Fibroblast of pulmonary artery (primary cell): ENCODE results near the gene ANKS1B.

Experiments
- DNase-seq: peaks from one replicate; pipeline ENCODE4 v3.0.0-alpha.2; 2010; ENCODE audit warnings: low read depth
- H3K4me3 ChIP-seq: replicated peaks from 2 replicates; pipeline ENCODE4 v1.5.1; 2011; ENCODE audit warnings: low read depth, mild to moderate bottlenecking, control low read depth, low read length, moderate library complexity
- TF ChIP-seq, protein P1 (sequence below): IDR thresholded peaks from 2 replicates; pipeline ENCODE4 v1.5.1; 2011; ENCODE audit warnings: mild to moderate bottlenecking, control low read depth, low read length, inconsistent platforms; ENCODE audit errors: missing control alignments

Gene ANKS1B

DNA sequence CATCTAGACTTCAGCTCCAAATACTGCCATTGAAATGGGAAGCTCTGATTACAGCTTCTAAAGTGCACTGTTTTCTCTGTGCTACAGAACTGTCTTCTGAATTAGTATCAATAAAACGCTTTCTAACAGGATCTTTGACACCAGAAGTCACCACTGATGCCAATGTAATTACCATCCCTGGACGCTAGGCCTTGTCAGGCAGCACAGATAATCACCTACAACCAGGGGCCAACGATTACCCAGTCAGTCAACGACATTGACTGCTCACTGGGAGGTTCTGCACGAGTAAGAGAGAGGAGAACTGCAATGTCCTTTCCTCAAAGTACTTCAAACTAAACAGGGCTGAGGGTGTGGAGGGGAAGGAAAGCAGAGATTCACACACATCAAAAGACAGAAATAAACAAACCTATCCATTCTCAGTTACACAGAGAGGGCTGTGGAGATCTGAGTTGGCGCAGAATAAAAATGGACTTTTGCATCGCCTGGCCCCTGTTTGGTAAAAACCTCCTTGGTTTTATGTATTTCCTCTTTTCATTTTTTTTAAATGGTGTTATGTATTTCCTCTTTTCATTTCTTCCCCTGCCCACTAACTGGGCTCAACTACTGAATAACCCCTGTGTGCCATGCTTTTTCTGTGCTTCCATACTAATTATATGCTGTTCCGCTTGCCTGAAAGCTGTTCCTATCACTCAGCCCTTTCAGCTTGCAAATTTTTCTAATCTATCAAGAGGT is 847.4 kb downstream of the ANKS1B start:
- TF ChIP-seq, protein P1, sequence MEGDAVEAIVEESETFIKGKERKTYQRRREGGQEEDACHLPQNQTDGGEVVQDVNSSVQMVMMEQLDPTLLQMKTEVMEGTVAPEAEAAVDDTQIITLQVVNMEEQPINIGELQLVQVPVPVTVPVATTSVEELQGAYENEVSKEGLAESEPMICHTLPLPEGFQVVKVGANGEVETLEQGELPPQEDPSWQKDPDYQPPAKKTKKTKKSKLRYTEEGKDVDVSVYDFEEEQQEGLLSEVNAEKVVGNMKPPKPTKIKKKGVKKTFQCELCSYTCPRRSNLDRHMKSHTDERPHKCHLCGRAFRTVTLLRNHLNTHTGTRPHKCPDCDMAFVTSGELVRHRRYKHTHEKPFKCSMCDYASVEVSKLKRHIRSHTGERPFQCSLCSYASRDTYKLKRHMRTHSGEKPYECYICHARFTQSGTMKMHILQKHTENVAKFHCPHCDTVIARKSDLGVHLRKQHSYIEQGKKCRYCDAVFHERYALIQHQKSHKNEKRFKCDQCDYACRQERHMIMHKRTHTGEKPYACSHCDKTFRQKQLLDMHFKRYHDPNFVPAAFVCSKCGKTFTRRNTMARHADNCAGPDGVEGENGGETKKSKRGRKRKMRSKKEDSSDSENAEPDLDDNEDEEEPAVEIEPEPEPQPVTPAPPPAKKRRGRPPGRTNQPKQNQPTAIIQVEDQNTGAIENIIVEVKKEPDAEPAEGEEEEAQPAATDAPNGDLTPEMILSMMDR: no peak
- DNase-seq: no peak
- H3K4me3 ChIP-seq: no peak overlapping the region

DNA sequence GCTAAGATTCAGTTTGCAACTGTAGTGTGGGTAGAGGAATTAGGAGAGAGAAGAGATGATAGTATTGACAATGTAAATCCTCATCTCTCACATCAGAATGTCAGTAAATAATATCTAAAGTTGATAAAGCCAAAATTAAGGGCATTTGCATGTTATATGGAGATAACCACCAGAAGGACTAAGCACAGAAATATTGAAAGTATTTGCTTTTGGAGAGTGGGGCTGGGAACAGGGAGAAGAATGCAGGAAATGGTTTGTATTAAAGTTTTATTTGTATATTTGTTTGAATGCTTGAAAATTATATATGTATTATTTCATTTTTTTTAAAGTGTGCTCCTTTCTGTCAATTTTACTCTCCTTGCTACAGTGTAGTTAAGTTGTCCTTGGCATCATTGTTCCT is 848.2 kb downstream of the ANKS1B start:
- no peak for DNase-seq
- TF ChIP-seq, protein P1: no peak
- no peak overlapping the region for H3K4me3 ChIP-seq

DNA sequence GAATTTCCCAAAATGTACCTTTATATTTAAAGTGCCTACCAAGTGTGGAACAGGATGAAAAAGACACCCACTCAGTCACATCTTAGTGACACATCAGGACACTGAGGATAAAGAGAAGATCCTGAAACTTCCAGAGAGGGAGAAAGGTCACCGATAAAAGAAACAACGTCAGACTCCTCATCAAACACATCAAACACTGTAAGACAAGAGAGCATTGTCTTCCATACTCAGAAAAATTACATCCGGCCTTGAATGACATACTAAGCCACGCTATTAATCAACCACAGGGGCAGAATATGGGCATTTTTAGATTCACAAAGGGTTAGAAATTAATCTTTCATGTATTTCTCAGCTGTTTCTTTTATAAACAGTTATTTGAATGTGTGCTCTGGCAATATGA is 849.4 kb downstream of the ANKS1B start:
- H3K4me3 ChIP-seq: no peak overlapping the region
- TF ChIP-seq, protein P1: no peak
- no peak for DNase-seq

- TF ChIP-seq, protein P1: no peak
Observed at GRCh38 chr12:99133401-99133800, 851.3 kb downstream of the ANKS1B start.

DNA sequence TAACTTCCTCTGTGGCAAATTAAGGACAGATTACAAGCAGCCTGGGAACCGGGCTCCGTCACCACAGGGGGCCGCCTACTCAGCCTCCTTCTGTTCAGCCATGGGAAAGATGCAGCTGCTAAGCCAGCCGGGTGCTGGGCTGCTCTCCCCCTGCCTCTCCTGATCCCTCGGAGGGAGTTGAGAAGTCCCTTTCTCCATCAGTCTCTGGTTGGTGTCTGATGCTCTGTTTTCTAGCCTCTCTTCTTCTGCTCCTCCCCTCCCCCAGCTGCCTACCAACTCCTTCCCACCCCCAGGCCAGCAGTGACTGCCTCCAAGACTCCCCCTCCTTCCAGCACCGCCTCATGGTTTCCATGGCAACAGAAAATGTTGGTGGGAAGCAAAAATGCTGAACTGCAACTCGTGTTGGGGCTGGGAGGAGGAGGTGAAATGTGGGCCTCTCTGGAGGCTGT is 853.0 kb downstream of the ANKS1B start:
- no peak for DNase-seq
- H3K4me3 ChIP-seq: no peak overlapping the region

More at GRCh38 chr12:99133401-99133800, 851.3 kb downstream of the ANKS1B start:
- no peak overlapping the region for H3K4me3 ChIP-seq
- DNase-seq: no peak

DNA sequence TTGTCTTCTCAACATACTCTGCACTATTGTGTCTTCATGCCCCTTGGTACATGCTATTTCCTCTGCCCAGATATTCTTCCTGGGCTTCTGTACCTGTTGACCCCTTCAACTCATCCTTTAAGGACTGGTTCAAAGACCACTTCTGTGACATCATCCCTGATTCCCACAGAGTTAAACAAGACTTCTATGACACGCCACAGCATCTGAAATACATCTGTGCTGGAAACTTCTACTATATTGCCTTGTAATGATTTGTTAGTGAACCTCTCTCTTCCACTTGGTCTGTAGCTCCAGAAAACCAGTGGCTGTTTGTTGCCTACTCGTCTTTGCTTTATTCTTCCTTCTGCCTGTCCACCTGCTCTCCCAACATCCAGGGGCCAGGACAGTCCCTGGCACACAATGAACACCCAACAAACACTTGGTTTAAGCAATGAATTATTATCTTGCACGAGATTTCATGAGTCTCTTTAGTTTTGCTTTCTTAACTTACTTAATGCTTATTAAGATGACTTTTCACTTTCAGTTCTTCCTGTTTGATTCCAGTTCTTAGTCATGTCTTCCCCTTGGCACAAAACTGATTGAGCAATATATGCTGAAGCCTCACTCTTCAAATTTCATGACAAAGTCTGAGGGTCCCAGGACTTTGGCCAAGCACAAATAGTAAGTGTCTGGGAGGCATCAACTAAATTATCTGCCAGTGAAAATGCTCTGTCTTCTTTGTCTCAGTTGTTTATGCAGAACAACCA is 853.8 kb downstream of the ANKS1B start:
- TF ChIP-seq, protein P1: no peak
- H3K4me3 ChIP-seq: no peak overlapping the region
- peak; percentile 8 for DNase-seq

More for the DNA sequence above, 853.0 kb downstream of the ANKS1B start:
- TF ChIP-seq, protein P1: no peak
